Mesendoderm (in vitro differentiated cells): Measurements from ENCODE around the gene FTO.

Source experiments
- DNase-seq: peaks from one replicate; pipeline ENCODE4 v3.0.0; 2013
- H2AK5ac ChIP-seq: 2 replicates; pipeline ENCODE4 v1.6.1; 2013; ENCODE audit warnings: low read length, inconsistent platforms
- H2BK120ac ChIP-seq: 2 replicates; pipeline ENCODE4 v1.6.1; 2013; ENCODE audit warnings: low read depth, mild to moderate bottlenecking, low read length, moderate library complexity, mixed read lengths
- H2BK15ac ChIP-seq: replicated peaks from 2 replicates; pipeline ENCODE4 v1.6.1; 2013; ENCODE audit warnings: low read depth, mild to moderate bottlenecking, moderate library complexity
- H2BK5ac ChIP-seq: 2 replicates; pipeline ENCODE4 v1.6.1; 2013; ENCODE audit warnings: low read length, inconsistent platforms
- H3K18ac ChIP-seq: 2 replicates; pipeline ENCODE4 v1.6.1; 2013; ENCODE audit warnings: mild to moderate bottlenecking, low read length, mixed read lengths
- H3K23ac ChIP-seq: one replicate; pipeline ENCODE4 v1.6.1; 2013; ENCODE audit warnings: low read length
- H3K27ac ChIP-seq: 2 replicates; pipeline ENCODE4 v1.5.1; 2013; ENCODE audit warnings: low read depth, mild to moderate bottlenecking, inconsistent platforms, low read length, moderate library complexity
- H3K27me3 ChIP-seq: 2 replicates; pipeline ENCODE4 v1.6.1; 2013; ENCODE audit warnings: low read length, control low read depth, mild to moderate bottlenecking, inconsistent platforms; ENCODE audit not compliant: insufficient read depth, poor library complexity
- H3K36me3 ChIP-seq: 2 replicates; pipeline ENCODE4 v1.6.1; 2013; ENCODE audit warnings: low read length, inconsistent platforms; ENCODE audit not compliant: control insufficient read depth, insufficient read depth
- H3K4ac ChIP-seq: one replicate; pipeline ENCODE4 v1.6.1; 2013; ENCODE audit warnings: low read depth, mild to moderate bottlenecking, low read length, moderate library complexity
- H3K4me1 ChIP-seq: 2 replicates; pipeline ENCODE4 v1.6.1; 2013; ENCODE audit warnings: low read depth, low read length, inconsistent platforms; ENCODE audit not compliant: control insufficient read depth
- H3K4me2 ChIP-seq: 2 replicates; pipeline ENCODE4 v1.6.1; 2013; ENCODE audit warnings: low read length
- H3K4me3 ChIP-seq: 2 replicates; pipeline ENCODE4 v1.5.1; 2013; ENCODE audit warnings: mild to moderate bottlenecking, low read length
- H3K56ac ChIP-seq: one replicate; pipeline ENCODE4 v1.6.1; 2013; ENCODE audit warnings: low read length
- H3K79me1 ChIP-seq: 2 replicates; pipeline ENCODE4 v1.6.1; 2013; ENCODE audit warnings: low read length, inconsistent platforms
- H3K79me2 ChIP-seq: 2 replicates; pipeline ENCODE4 v1.6.1; 2013; ENCODE audit warnings: mild to moderate bottlenecking, low read length; ENCODE audit not compliant: control insufficient read depth, insufficient read depth
- H3K9ac ChIP-seq: 2 replicates; pipeline ENCODE4 v1.6.1; 2013; ENCODE audit warnings: low read length, inconsistent platforms
- H4K5ac ChIP-seq: one replicate; pipeline ENCODE4 v1.6.1; 2013; ENCODE audit warnings: low read length
- H4K8ac ChIP-seq: one replicate; pipeline ENCODE4 v1.6.1; 2013; ENCODE audit warnings: low read depth, mild to moderate bottlenecking, control low read depth, low read length, moderate library complexity
- WGBS: extraction: QIAGEN DNeasy Blood & Tissue Kit; methylation state at CpG from one replicate; pipeline ENCODE4 v1.1.7; 2013; ENCODE audit warnings: low lambda C conversion rate, missing lambda C conversion rate; ENCODE audit not compliant: insufficient coverage; ENCODE audit errors: extremely low coverage; 5-methylcytosine and 5-hydroxymethylcytosine counted together

FTO gene

DNA sequence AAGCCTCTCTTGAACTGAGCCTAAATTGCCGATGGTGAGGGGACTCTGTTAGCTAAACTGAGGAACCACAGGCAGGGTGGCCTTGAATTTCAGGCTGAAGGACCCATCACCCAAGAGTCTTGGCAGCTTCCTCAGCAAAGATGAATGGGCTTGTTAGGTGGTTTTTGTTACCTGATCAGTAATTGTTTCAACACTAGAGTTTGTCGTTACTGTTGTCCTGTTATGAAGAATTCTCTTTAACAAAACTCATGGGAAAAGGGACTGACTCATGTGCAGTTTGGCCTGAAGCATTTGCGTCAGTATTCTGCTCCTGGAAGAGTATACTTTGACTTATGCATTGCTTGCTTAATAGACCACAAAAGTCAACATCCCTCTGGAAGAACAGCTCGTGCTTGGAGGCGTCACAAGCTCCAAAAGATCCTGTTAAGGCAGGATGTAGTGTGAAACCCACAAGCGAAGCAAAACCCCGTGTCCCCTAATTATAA lies 376.6 kb downstream of the FTO start:
- no peak overlapping the region for H3K18ac ChIP-seq
- no peak overlapping the region for H3K9ac ChIP-seq
- H4K8ac ChIP-seq: no peak overlapping the region
- H3K23ac ChIP-seq: no peak overlapping the region
- H2AK5ac ChIP-seq: no peak overlapping the region
- no peak overlapping the region for H2BK120ac ChIP-seq
- H3K4me2 ChIP-seq: no peak overlapping the region
- H3K36me3 ChIP-seq: no peaks in the 10 kb centered on the region
- H3K56ac ChIP-seq: no peak overlapping the region
- H3K4me3 ChIP-seq: no peak overlapping the region
- no peaks in the 10 kb centered on the region for H3K4me1 ChIP-seq
- H2BK15ac ChIP-seq: no peak overlapping the region
- H3K27me3 ChIP-seq: no peaks in the 10 kb centered on the region
- H3K79me1 ChIP-seq: no peaks in the 10 kb centered on the region
- no peak for DNase-seq
- no CpG with 5 or more reads among the region's 7 CpGs for WGBS
- H2BK5ac ChIP-seq: no peak overlapping the region
- H3K4ac ChIP-seq: no peak overlapping the region
- H4K5ac ChIP-seq: no peak overlapping the region
- no peaks in the 10 kb centered on the region for H3K79me2 ChIP-seq
- no peak overlapping the region for H3K27ac ChIP-seq

DNA sequence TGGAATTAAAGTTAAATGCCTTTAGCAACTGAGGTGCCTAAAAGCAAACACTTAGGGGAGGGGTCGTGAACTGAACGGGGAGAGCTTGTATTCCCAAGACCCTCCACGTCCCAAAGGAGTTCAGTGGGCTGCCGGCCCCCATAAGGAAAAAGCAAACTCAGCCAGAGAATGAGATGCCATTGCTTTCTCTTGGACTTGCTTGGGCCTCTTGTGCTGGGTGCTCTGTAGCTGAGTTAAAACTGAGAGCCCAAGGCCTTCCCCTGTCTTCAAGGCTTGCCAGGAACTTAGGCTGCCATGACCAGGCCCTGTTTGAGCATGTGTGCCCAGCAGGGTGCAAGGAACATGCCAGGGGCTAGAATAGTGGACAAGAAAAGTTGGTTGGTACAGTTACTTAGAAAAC lies 382.8 kb downstream of the FTO start:
- H3K23ac ChIP-seq: no peak overlapping the region
- H4K5ac ChIP-seq: no peak overlapping the region
- no peaks in the 10 kb centered on the region for H3K79me2 ChIP-seq
- no peak for DNase-seq
- no peak overlapping the region for H4K8ac ChIP-seq
- H2AK5ac ChIP-seq: no peak overlapping the region
- H2BK5ac ChIP-seq: no peak overlapping the region
- no peak overlapping the region for H3K4me2 ChIP-seq
- H3K9ac ChIP-seq: no peak overlapping the region
- no peaks in the 10 kb centered on the region for H3K27me3 ChIP-seq
- H3K56ac ChIP-seq: no peak overlapping the region
- H3K27ac ChIP-seq: no peak overlapping the region
- no CpG with 5 or more reads among the region's 4 CpGs for WGBS
- no peak overlapping the region for H3K4me3 ChIP-seq
- H3K79me1 ChIP-seq: no peaks in the 10 kb centered on the region
- no peak overlapping the region for H2BK120ac ChIP-seq
- no peak overlapping the region for H3K18ac ChIP-seq
- H3K4me1 ChIP-seq: no peaks in the 10 kb centered on the region
- H3K36me3 ChIP-seq: no peaks in the 10 kb centered on the region
- H2BK15ac ChIP-seq: no peak overlapping the region
- no peak overlapping the region for H3K4ac ChIP-seq

DNA sequence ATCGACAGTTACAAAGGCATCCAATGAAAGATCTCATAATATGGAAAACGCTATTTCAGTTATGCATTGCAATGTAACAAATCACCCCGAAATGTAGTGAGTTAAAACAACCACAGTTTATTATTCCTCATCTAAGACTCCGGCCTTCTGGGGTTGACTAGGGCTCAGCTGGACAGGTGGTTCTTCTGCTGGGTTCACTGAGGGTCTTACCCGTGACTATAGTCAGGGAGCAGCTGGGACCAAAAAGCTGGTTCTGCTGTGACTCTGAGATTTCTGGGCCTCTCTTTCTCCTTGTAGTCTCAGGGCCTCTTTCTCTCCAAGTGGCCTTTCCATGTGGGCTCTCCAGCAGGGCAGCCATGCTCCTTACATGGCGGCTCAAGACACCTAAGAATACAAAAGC lies 386.6 kb downstream of the FTO start:
- H3K4me2 ChIP-seq: no peak overlapping the region
- no peak overlapping the region for H2AK5ac ChIP-seq
- no CpG with 5 or more reads among the region's 6 CpGs for WGBS

DNA sequence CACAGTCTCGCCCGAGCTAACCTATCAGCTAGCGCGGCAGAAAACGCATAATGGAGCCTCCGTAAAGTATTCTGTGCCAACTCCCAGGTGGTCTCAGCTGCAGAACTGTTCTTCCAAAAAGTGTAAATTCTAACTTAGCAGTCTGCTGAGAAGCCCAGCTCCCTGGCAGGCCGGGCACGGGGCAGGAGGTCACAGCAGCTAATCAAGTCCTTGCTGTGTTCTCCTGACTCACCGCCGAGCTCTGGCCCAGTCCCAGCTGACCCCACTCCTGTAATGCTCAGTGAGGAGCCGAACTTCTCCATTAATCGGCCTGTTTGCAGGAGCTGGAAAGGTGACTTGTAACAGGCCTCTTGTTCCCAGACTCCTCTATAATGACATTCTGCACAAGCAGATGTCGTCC lies 389.3 kb downstream of the FTO start:
- no peaks in the 10 kb centered on the region for H3K79me1 ChIP-seq
- H3K4me3 ChIP-seq: no peak overlapping the region
- no peak overlapping the region for H3K23ac ChIP-seq
- no CpG with 5 or more reads among the region's 13 CpGs for WGBS
- H3K4me2 ChIP-seq: no peak overlapping the region
- H3K27me3 ChIP-seq: no peaks in the 10 kb centered on the region
- no peaks in the 10 kb centered on the region for H3K79me2 ChIP-seq
- no peak overlapping the region for H3K27ac ChIP-seq
- H3K4me1 ChIP-seq: no peaks in the 10 kb centered on the region
- H3K36me3 ChIP-seq: no peaks in the 10 kb centered on the region
- H3K4ac ChIP-seq: no peak overlapping the region
- no peak for DNase-seq
- no peak overlapping the region for H2BK5ac ChIP-seq
- H4K8ac ChIP-seq: no peak overlapping the region
- H4K5ac ChIP-seq: no peak overlapping the region
- no peak overlapping the region for H2AK5ac ChIP-seq
- no peak overlapping the region for H3K9ac ChIP-seq
- no peak overlapping the region for H2BK120ac ChIP-seq
- no peak overlapping the region for H2BK15ac ChIP-seq
- no peak overlapping the region for H3K56ac ChIP-seq
- H3K18ac ChIP-seq: no peak overlapping the region

More for the DNA sequence above, 386.6 kb downstream of the FTO start:
- H3K27me3 ChIP-seq: no peaks in the 10 kb centered on the region
- no peak overlapping the region for H3K4me3 ChIP-seq
- H3K27ac ChIP-seq: no peak overlapping the region
- no peak overlapping the region for H3K56ac ChIP-seq
- H3K4ac ChIP-seq: no peak overlapping the region
- DNase-seq: no peak
- no peak overlapping the region for H3K9ac ChIP-seq
- H3K18ac ChIP-seq: no peak overlapping the region
- H3K79me1 ChIP-seq: no peaks in the 10 kb centered on the region
- no peak overlapping the region for H2BK120ac ChIP-seq
- H2BK15ac ChIP-seq: no peak overlapping the region
- no peaks in the 10 kb centered on the region for H3K4me1 ChIP-seq
- H2BK5ac ChIP-seq: no peak overlapping the region
- H4K5ac ChIP-seq: no peak overlapping the region
- no peak overlapping the region for H3K23ac ChIP-seq
- H3K36me3 ChIP-seq: no peaks in the 10 kb centered on the region
- H3K79me2 ChIP-seq: no peaks in the 10 kb centered on the region
- H4K8ac ChIP-seq: no peak overlapping the region

DNA sequence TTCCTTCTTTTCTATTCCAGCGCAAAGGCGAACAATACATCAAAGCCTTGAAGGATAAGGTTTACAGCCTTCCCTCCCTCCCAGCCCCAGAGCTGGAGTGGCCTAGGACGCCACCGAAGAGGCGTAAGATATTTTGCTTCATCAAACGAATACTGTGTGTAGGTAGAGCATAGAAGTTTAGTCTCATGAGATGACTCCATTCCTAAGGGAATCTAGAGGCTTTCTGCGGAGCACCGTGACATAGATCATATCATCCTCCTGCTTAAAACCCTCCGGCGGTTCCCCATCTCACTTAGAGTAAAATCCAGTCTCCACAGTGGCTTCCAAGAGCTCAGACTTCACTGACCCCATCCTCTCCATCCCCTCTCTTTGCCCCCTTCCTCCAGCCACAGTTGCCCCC lies 390.7 kb downstream of the FTO start:
- no peak overlapping the region for H2BK15ac ChIP-seq
- no peak overlapping the region for H3K27ac ChIP-seq
- no peak overlapping the region for H2BK120ac ChIP-seq
- no peak overlapping the region for H2BK5ac ChIP-seq
- no peaks in the 10 kb centered on the region for H3K79me1 ChIP-seq
- H4K8ac ChIP-seq: no peak overlapping the region
- H3K4me2 ChIP-seq: no peak overlapping the region
- H3K56ac ChIP-seq: no peak overlapping the region
- no peak overlapping the region for H4K5ac ChIP-seq
- no peak overlapping the region for H3K23ac ChIP-seq
- no CpG with 5 or more reads among the region's 10 CpGs for WGBS
- H3K79me2 ChIP-seq: no peaks in the 10 kb centered on the region
- DNase-seq: no peak
- H3K9ac ChIP-seq: no peak overlapping the region
- no peaks in the 10 kb centered on the region for H3K36me3 ChIP-seq
- no peak overlapping the region for H3K18ac ChIP-seq
- no peaks in the 10 kb centered on the region for H3K27me3 ChIP-seq
- H2AK5ac ChIP-seq: no peak overlapping the region
- no peak overlapping the region for H3K4ac ChIP-seq
- no peaks in the 10 kb centered on the region for H3K4me1 ChIP-seq
- no peak overlapping the region for H3K4me3 ChIP-seq

DNA sequence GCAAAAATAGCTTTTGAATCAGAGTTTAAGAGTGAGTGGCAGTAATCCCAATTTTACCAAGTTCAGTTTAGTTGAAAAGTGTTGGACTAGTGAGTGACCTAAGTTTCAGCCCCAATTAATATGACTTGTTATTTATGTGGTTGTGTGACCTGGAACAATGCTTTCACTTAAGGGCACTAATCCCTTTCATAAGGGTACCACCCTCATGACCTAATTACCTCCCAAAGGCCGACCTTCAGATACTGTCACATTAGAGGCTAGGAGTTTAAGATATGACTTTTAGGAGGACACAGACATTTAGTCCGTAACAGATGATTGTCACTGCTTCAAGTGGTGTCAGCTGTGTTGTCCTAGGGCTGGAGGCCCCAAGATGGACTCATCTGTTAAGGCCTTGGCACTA lies 392.7 kb downstream of the FTO start:
- H2BK120ac ChIP-seq: no peak overlapping the region
- H3K79me1 ChIP-seq: no peaks in the 10 kb centered on the region
- no peak overlapping the region for H3K4me3 ChIP-seq

More for the DNA sequence above, 392.7 kb downstream of the FTO start:
- Histone ChIP-seq H3K36me3 (no peaks in the 10 kb centered on the region), H3K18ac (no peak overlapping the region), H4K8ac (no peak overlapping the region), H2BK15ac (no peak overlapping the region), H3K4me2 (no peak overlapping the region), H3K27ac (no peak overlapping the region), H3K23ac (no peak overlapping the region), H3K4ac (no peak overlapping the region), H3K56ac (no peak overlapping the region), H3K4me1 (no peaks in the 10 kb centered on the region), H4K5ac (no peak overlapping the region), H3K27me3 (no peaks in the 10 kb centered on the region), H2AK5ac (no peak overlapping the region), H3K79me2 (no peaks in the 10 kb centered on the region), H3K9ac (no peak overlapping the region), H2BK5ac (no peak overlapping the region)
- WGBS: no CpG with 5 or more reads among the region's 2 CpGs
- no peak for DNase-seq
